H1 (cell line): ENCODE measurements around the gene RPL31. TPM values are rescaled to one million over a fixed set of nuclear protein-coding genes. Genes with fewer than 3 reads are reported as not detected.

ENCODE experiments used
- CTCF ChIA-PET: fragments of 300-600 bp; sonication (Branson Sonifier 250); formaldehyde crosslinking; loops from one replicate; lab custom pipeline; 2021; ENCODE audit not compliant: partially characterized antibody; lab: Charles Lee
- POLR2A ChIA-PET: fragments of 300-600 bp; sonication (Branson Sonifier 250); formaldehyde crosslinking; loops from one replicate; lab custom pipeline; 2021; ENCODE audit warnings: inconsistent platforms; ENCODE audit not compliant: partially characterized antibody; lab: Charles Lee
- DNase-seq, 2 experiments: peaks; one replicate each; pipeline versions ENCODE4 v3.0.0 to v3.0.0-alpha.2; 2010 to 2022; ENCODE audit warnings: low spot score in 2 of 2, low read depth in 1 of 2, mixed read lengths in 1 of 2
- FAIRE-seq: peaks from 2 replicates; lab custom pipeline; 2011; peaks lifted over from hg19 to GRCh38; lab: Jason Lieb, UNC
- H2AFZ ChIP-seq: 2 replicates; pipeline ENCODE4 v1.8.1; 2012; ENCODE audit warnings: low read length, inconsistent platforms
- H2AK5ac ChIP-seq: 2 replicates; pipeline ENCODE4 v1.6.1; 2013; ENCODE audit warnings: low read depth, low read length
- H2BK120ac ChIP-seq: replicated peaks from 2 replicates; pipeline ENCODE3; 2013; ENCODE audit warnings: low read depth, low read length, inconsistent platforms
- H2BK12ac ChIP-seq: 2 replicates; pipeline ENCODE4 v1.6.1; 2013; ENCODE audit warnings: low read depth, low read length
- H2BK15ac ChIP-seq: 2 replicates; pipeline ENCODE4 v1.6.1; 2013; ENCODE audit warnings: low read length
- H2BK20ac ChIP-seq: 2 replicates; pipeline ENCODE4 v1.6.1; 2013; ENCODE audit warnings: low read length
- H2BK5ac ChIP-seq: 2 replicates; pipeline ENCODE4 v1.6.1; 2013; ENCODE audit warnings: low read depth, low read length
- H3K14ac ChIP-seq: 2 replicates; pipeline ENCODE4 v1.6.1; 2013; ENCODE audit warnings: inconsistent platforms; ENCODE audit not compliant: insufficient read length
- H3K18ac ChIP-seq: 2 replicates; pipeline ENCODE4 v1.6.1; 2013; ENCODE audit warnings: low read length; ENCODE audit errors: extremely low read depth
- H3K23ac ChIP-seq: 2 replicates; pipeline ENCODE4 v1.6.1; 2013; ENCODE audit warnings: inconsistent platforms; ENCODE audit not compliant: insufficient read length
- H3K23me2 ChIP-seq: 2 replicates; pipeline ENCODE4 v1.6.1; 2013; ENCODE audit warnings: low read depth, low read length
- H3K27ac ChIP-seq: 2 replicates; pipeline ENCODE4 v1.6.1; 2011; ENCODE audit warnings: low read depth, low read length, inconsistent platforms
- H3K27me3 ChIP-seq, 4 experiments: replicated peaks in 1 of 4; 1 replicate in 1 of 4; 2 replicates in 3 of 4; pipeline versions ENCODE4 v1.6.1 to v1.8.1; 2011 to 2013; ENCODE audit warnings: low read length in 3 of 4, mild to moderate bottlenecking in 3 of 4, inconsistent platforms in 2 of 4, mixed read lengths in 2 of 4, moderate library complexity in 1 of 4; ENCODE audit not compliant: control insufficient read depth in 3 of 4, insufficient read depth in 3 of 4; ENCODE audit errors: extremely low read depth in 1 of 4
- H3K36me3 ChIP-seq, 4 experiments: 2 replicates each; pipeline versions ENCODE4 v1.6.1 to v1.8.1; 2011 to 2013; ENCODE audit warnings: mild to moderate bottlenecking in 4 of 4, low read length in 3 of 4, moderate library complexity in 2 of 4, control low read depth in 1 of 4, inconsistent platforms in 1 of 4; ENCODE audit not compliant: insufficient read depth in 4 of 4, control insufficient read depth in 2 of 4
- H3K4ac ChIP-seq: replicated peaks from 2 replicates; pipeline ENCODE3; 2013; ENCODE audit warnings: low read length, low read depth, mixed read lengths, inconsistent platforms; ENCODE audit not compliant: insufficient read length
- H3K4me1 ChIP-seq, 4 experiments: replicated peaks in 1 of 4; 1 replicate in 1 of 4; 2 replicates in 3 of 4; pipeline versions ENCODE4 v1.6.1 to v1.8.1; 2011 to 2013; ENCODE audit warnings: low read length in 3 of 4, inconsistent platforms in 2 of 4, mixed read lengths in 1 of 4; ENCODE audit not compliant: insufficient read depth in 4 of 4, control insufficient read depth in 3 of 4
- H3K4me2 ChIP-seq, 2 experiments: 2 replicates each; pipeline versions ENCODE4 v1.6.1 to v1.8.1; 2011 to 2013; ENCODE audit warnings: low read depth in 2 of 2, low read length in 2 of 2, control low read depth in 1 of 2, inconsistent platforms in 1 of 2, mild to moderate bottlenecking in 1 of 2; ENCODE audit not compliant: insufficient read depth in 1 of 2
- H3K4me3 ChIP-seq, 4 experiments: fragments of 200-600, 300-600 bp in 1 of 4; sonication (generic), shearing (Covaris generic), sonication (Bioruptor Twin) in 1 of 4; 2 replicates each; pipeline versions ENCODE4 v1.5.1 to v1.8.1; 2011 to 2016; ENCODE audit warnings: low read length in 4 of 4, low read depth in 3 of 4, control low read depth in 2 of 4, inconsistent platforms in 2 of 4, mild to moderate bottlenecking in 2 of 4, mixed read lengths in 1 of 4, moderate library complexity in 1 of 4; ENCODE audit not compliant: insufficient read depth in 2 of 4; ENCODE audit errors: extremely low read depth in 1 of 4
- H3K56ac ChIP-seq: replicated peaks from 2 replicates; pipeline ENCODE3; 2013; ENCODE audit warnings: low read depth, mild to moderate bottlenecking, mixed read lengths, low read length, inconsistent platforms; ENCODE audit not compliant: insufficient read length
- H3K79me1 ChIP-seq: 2 replicates; pipeline ENCODE4 v1.6.1; 2013; ENCODE audit warnings: low read depth, low read length, control low read depth
- H3K79me2 ChIP-seq, 2 experiments: 2 replicates each; pipeline versions ENCODE4 v1.6.1 to v1.8.1; 2012 to 2013; ENCODE audit warnings: low read length in 2 of 2, mild to moderate bottlenecking in 2 of 2, inconsistent platforms in 1 of 2; ENCODE audit not compliant: insufficient read depth in 2 of 2, control insufficient read depth in 1 of 2
- H3K9ac ChIP-seq, 4 experiments: replicated peaks in 1 of 4; 1 replicate in 1 of 4; 2 replicates in 3 of 4; pipeline versions ENCODE4 v1.6.1 to v1.8.1; 2011 to 2013; ENCODE audit warnings: low read depth in 3 of 4, low read length in 3 of 4, control low read depth in 2 of 4, mild to moderate bottlenecking in 2 of 4, moderate library complexity in 2 of 4, inconsistent platforms in 1 of 4; ENCODE audit errors: extremely low read depth in 1 of 4
- H3K9me3 ChIP-seq, 2 experiments: 2 replicates each; pipeline versions ENCODE4 v1.6.1 to v1.8.1; 2012 to 2013; ENCODE audit warnings: mild to moderate bottlenecking in 2 of 2, moderate library complexity in 2 of 2, control low read depth in 1 of 2, inconsistent platforms in 1 of 2, low read depth in 1 of 2, low read length in 1 of 2, mixed read lengths in 1 of 2; ENCODE audit not compliant: insufficient read depth in 2 of 2
- H4K20me1 ChIP-seq, 2 experiments: replicated peaks in 1 of 2; 2 replicates each; pipeline versions ENCODE3 to v1.8.1; 2011 to 2013; ENCODE audit warnings: inconsistent platforms in 2 of 2, low read length in 2 of 2, mild to moderate bottlenecking in 1 of 2; ENCODE audit not compliant: insufficient read depth in 2 of 2, control insufficient read depth in 1 of 2
- H4K5ac ChIP-seq: 2 replicates; pipeline ENCODE4 v1.6.1; 2013; ENCODE audit warnings: low read length, low read depth, mixed read lengths, inconsistent platforms; ENCODE audit not compliant: insufficient read length
- H4K8ac ChIP-seq: 2 replicates; pipeline ENCODE4 v1.8.0; 2013; ENCODE audit warnings: mild to moderate bottlenecking, moderate library complexity, low read length, inconsistent platforms; ENCODE audit not compliant: insufficient read depth; ENCODE audit errors: extremely low read depth
- H4K91ac ChIP-seq: replicated peaks from 2 replicates; pipeline ENCODE3; 2013; ENCODE audit warnings: low read length, mixed read lengths, inconsistent platforms; ENCODE audit not compliant: insufficient read length
- BCL11A ChIP-seq, 2 experiments: IDR thresholded peaks; one replicate each; pipeline ENCODE4 v1.6.1; 2011; ENCODE audit warnings: low read depth in 2 of 2, low read length in 2 of 2, mild to moderate bottlenecking in 2 of 2
- CHD1 ChIP-seq: IDR thresholded peaks from 2 replicates; pipeline ENCODE4 v1.6.1; 2012; ENCODE audit warnings: low read depth, low read length, improper control_type of control experiment
- EGR1 ChIP-seq: IDR thresholded peaks from 2 replicates; pipeline ENCODE4 v1.6.1; 2011; ENCODE audit warnings: low read depth, low read length, borderline replicate concordance
- EP300 ChIP-seq, 2 experiments: IDR thresholded peaks; 1 replicate in 1 of 2; 2 replicates in 1 of 2; pipeline ENCODE4 v1.6.1; 2011 to 2012; ENCODE audit warnings: low read depth in 2 of 2, low read length in 2 of 2, mild to moderate bottlenecking in 2 of 2, borderline replicate concordance in 1 of 2, inconsistent platforms in 1 of 2, moderate library complexity in 1 of 2
- JUN ChIP-seq: IDR thresholded peaks from 2 replicates; pipeline ENCODE4 v1.6.1; 2011; ENCODE audit warnings: low read depth, mild to moderate bottlenecking, improper control_type of control experiment, low read length
- POLR2AphosphoS5 ChIP-seq: IDR thresholded peaks from 2 replicates; pipeline ENCODE4 v1.6.1; 2011; ENCODE audit warnings: low read depth, low read length
- RFX5 ChIP-seq: IDR thresholded peaks from 2 replicates; pipeline ENCODE4 v1.6.1; 2011; ENCODE audit warnings: low read depth, low read length, improper control_type of control experiment, borderline replicate concordance
- SAP30 ChIP-seq: fragments of 300-600 bp; sonication (generic); IDR thresholded peaks from 2 replicates; pipeline ENCODE4 v1.7.1; 2012; ENCODE audit warnings: low read length, moderate library complexity, mild to moderate bottlenecking, inconsistent platforms; ENCODE audit not compliant: insufficient read depth, insufficient replicate concordance
- SP4 ChIP-seq: IDR thresholded peaks from 2 replicates; pipeline ENCODE4 v1.6.1; 2012; ENCODE audit warnings: low read length, inconsistent platforms
- TAF1 ChIP-seq: IDR thresholded peaks from 2 replicates; pipeline ENCODE4 v1.6.1; 2011; ENCODE audit warnings: mild to moderate bottlenecking, low read depth, low read length
- TBP ChIP-seq: IDR thresholded peaks from 2 replicates; pipeline ENCODE4 v1.6.1; 2011; ENCODE audit warnings: low read depth, low read length, improper control_type of control experiment
- USF2 ChIP-seq: IDR thresholded peaks from 2 replicates; pipeline ENCODE4 v1.6.1; 2011; ENCODE audit warnings: low read length, improper control_type of control experiment
- YY1 ChIP-seq: IDR thresholded peaks from 2 replicates; pipeline ENCODE4 v1.6.1; 2011; ENCODE audit warnings: low read depth, mild to moderate bottlenecking, low read length
- ZNF274 ChIP-seq: IDR thresholded peaks from 2 replicates; pipeline ENCODE4 v1.7.0; 2012; ENCODE audit warnings: low read length, borderline replicate concordance; ENCODE audit errors: extremely low read depth
- WGBS, 2 experiments: shearing (Covaris generic) in 1 of 2; methylation state at CpG; one replicate each; pipeline versions ENCODE4 v1.1.6 to v1.1.7; 2013 to 2015; ENCODE audit warnings: low lambda C conversion rate in 2 of 2, mixed read lengths in 2 of 2, inconsistent platforms in 1 of 2, low coverage in 1 of 2, missing lambda C conversion rate in 1 of 2; ENCODE audit not compliant: insufficient replicate concordance in 2 of 2, insufficient coverage in 1 of 2, insufficient read length in 1 of 2; ENCODE audit errors: extremely low coverage in 1 of 2, missing lambda C conversion rate in 1 of 2; 5-methylcytosine and 5-hydroxymethylcytosine counted together
- polyA plus RNA-seq, 7 experiments: library from polyadenylated mRNA; depleted of rRNA in 3 of 7; stranded (reverse) in 5 of 7; unstranded in 2 of 7; fragments of >200 nt in 5 of 7; fragments of 200-250 nt in 2 of 7; gene quantifications; 1 replicate in 5 of 7; 2 replicates in 1 of 7; 4 replicates in 1 of 7; pipeline versions ENCODE4 v1.2.1 to v1.2.3, GENCODE V29; 2011 to 2013; ENCODE audit warnings: missing spikeins in 2 of 7, mixed read lengths in 2 of 7
- total RNA-seq: library from RNA; stranded (reverse); fragmentation: NEBNext Ultra II Directional; extraction: Animal tissue kit (Norgen Biotek cat#: 25700); gene quantifications from 2 replicates; pipeline ENCODE4 v1.2.1, GENCODE V29; 2021

The RPL31 gene
- total and polyA plus RNA-seq, 2 of the 8 experiments (the other 6 are each of a cell fraction or from before 2014, with no cell fraction given): 1,463 to 1,722 TPM

GRCh38 chr2:100965596-100965995 lies 36.5 kb upstream of the RPL31 start:
- Histone ChIP-seq H3K27ac (no peak overlapping the region), H2BK5ac (no peak overlapping the region), H4K91ac (no peak overlapping the region), H3K4me1 (peaks cover 0 to under 1% (median 0%) of the 10 kb centered on the region in 4 experiments; a peak in 1 of 7 replicates), H4K5ac (no peak overlapping the region), H3K79me1 (no peaks in the 10 kb centered on the region), H3K9ac (no peak overlapping the region), H3K23ac (no peak overlapping the region), H3K18ac (no peak overlapping the region), H3K79me2 (no peaks in the 10 kb centered on the region), H3K27me3 (no peaks in the 10 kb centered on the region), H2AK5ac (no peak overlapping the region), H2BK120ac (no peak overlapping the region), H3K4me2 (no peak overlapping the region), H3K23me2 (no peaks in the 10 kb centered on the region), H3K36me3 (no peaks in the 10 kb centered on the region), H3K56ac (no peak overlapping the region), H4K20me1 (no peaks in the 10 kb centered on the region), H2AFZ (no peak overlapping the region), H2BK12ac (no peak overlapping the region), H3K4ac (no peak overlapping the region), H3K9me3 (no peaks in the 10 kb centered on the region), H2BK20ac (no peak overlapping the region), H2BK15ac (no peak overlapping the region), H4K8ac (no peak overlapping the region), H3K4me3 (no peak overlapping the region), H3K14ac (no peak overlapping the region)
- CTCF ChIA-PET: interaction anchor here (0.7 to 1.0 kb wide), 2 partner anchors 80 to 543 kb away, joined by 3 read pairs; no protein-coding TSS in a partner anchor
- WGBS, 2 experiments: 89% methylated on average over 5 of the region's 5 CpGs; no CpG with 5 or more reads in 1 of the 2 experiments
- FAIRE-seq (no peak), DNase-seq (no peak)
- POLR2A ChIA-PET: interaction anchor here (1.1 kb wide), 1 partner anchor 343 kb away, joined by 4 read pairs; the partner anchor contains the start of gene RNF149
- TF ChIP-seq BCL11A (IDR thresholded peaks at IDR 0.05; ENCODE audit: low read depth in 2 of 2, low read length in 2 of 2): no peak
- TF ChIP-seq TAF1: no peak
- no peak for TF ChIP-seq YY1
- no peak for TF ChIP-seq SAP30
- no peak for TF ChIP-seq RFX5
- TF ChIP-seq EP300 (IDR thresholded peaks at IDR 0.05; ENCODE audit: borderline replicate concordance in 1 of 2, low read depth in 2 of 2, low read length in 2 of 2): no peak
- no peak for TF ChIP-seq ZNF274
- no peak for TF ChIP-seq SP4
- TF ChIP-seq JUN: no peak
- no peak for TF ChIP-seq TBP
- TF ChIP-seq POLR2AphosphoS5: no peak
- no peak for TF ChIP-seq EGR1
- TF ChIP-seq USF2: no peak
- no peak for TF ChIP-seq CHD1
